ENCODE data around the gene OR8U1.

The OR8U1 gene

GRCh38 chr11:56404393-56404792 is 29.0 kb downstream of the OR8U1 start:
- no peak overlapping the region for H3K4me3 ChIP-seq
- no peak overlapping the region for H3K4me2 ChIP-seq
- no peaks in the 10 kb centered on the region for H4K20me1 ChIP-seq
- H3K36me3 ChIP-seq: no peaks in the 10 kb centered on the region
- no peak overlapping the region for H3K9ac ChIP-seq
- peaks cover 4 to 13% (median 10%) of the 10 kb centered on the region in 11 experiments; a peak in 21 of 22 replicates for H3K9me3 ChIP-seq (replicated peaks in 1 of 11)
- no peak overlapping the region for H3K27ac ChIP-seq
- H3K4me1 ChIP-seq: no peaks in the 10 kb centered on the region
- H3K27me3 ChIP-seq: no peaks in the 10 kb centered on the region
- TF ChIP-seq Cebpa-rat (IDR thresholded peaks at IDR 0.05): no peak

GRCh38 chr11:56410801-56411200 is 35.4 kb downstream of the OR8U1 start:
- Histone ChIP-seq H3K36me3 (no peaks in the 10 kb centered on the region), H3K4me2 (no peak overlapping the region), H3K4me3 (no peak overlapping the region), H4K20me1 (no peaks in the 10 kb centered on the region), H3K9me3 (replicated peaks in 1 of 11) (peaks cover 0 to 5% (median 0%) of the 10 kb centered on the region in 11 experiments; a peak in 1 of 22 replicates), H3K4me1 (no peaks in the 10 kb centered on the region), H3K27me3 (no peaks in the 10 kb centered on the region), H3K9ac (no peak overlapping the region), H3K27ac (no peak overlapping the region)
- no peak for TF ChIP-seq Cebpa-rat (IDR thresholded peaks at IDR 0.05)

GRCh38 chr11:56412396-56412795 is 37.0 kb downstream of the OR8U1 start, which contains the start of gene OR5AL1:
OR5AL1 (plus strand) TSS chr11:56412696.
- Histone ChIP-seq H3K4me1 (no peaks in the 10 kb centered on the region), H4K20me1 (no peaks in the 10 kb centered on the region), H3K4me3 (no peak within 1 kb of the TSS), H3K9me3 (replicated peaks in 1 of 11) (peaks cover 0 to 5% (median 0%) of the 10 kb centered on the region in 11 experiments; a peak in 1 of 22 replicates), H3K9ac (no peak within 1 kb of the TSS), H3K36me3 (no peaks in the 10 kb centered on the region), H3K27ac (no peak within 1 kb of the TSS), H3K27me3 (no peaks in the 10 kb centered on the region), H3K4me2 (no peak within 1 kb of the TSS)
- no peak for TF ChIP-seq Cebpa-rat (IDR thresholded peaks at IDR 0.05)
